Measurements from ENCODE around the gene CD79A.
A peak's percentile ranks its signal among the peaks of the same experiment; 100 is the strongest.

Gene CD79A

DNA sequence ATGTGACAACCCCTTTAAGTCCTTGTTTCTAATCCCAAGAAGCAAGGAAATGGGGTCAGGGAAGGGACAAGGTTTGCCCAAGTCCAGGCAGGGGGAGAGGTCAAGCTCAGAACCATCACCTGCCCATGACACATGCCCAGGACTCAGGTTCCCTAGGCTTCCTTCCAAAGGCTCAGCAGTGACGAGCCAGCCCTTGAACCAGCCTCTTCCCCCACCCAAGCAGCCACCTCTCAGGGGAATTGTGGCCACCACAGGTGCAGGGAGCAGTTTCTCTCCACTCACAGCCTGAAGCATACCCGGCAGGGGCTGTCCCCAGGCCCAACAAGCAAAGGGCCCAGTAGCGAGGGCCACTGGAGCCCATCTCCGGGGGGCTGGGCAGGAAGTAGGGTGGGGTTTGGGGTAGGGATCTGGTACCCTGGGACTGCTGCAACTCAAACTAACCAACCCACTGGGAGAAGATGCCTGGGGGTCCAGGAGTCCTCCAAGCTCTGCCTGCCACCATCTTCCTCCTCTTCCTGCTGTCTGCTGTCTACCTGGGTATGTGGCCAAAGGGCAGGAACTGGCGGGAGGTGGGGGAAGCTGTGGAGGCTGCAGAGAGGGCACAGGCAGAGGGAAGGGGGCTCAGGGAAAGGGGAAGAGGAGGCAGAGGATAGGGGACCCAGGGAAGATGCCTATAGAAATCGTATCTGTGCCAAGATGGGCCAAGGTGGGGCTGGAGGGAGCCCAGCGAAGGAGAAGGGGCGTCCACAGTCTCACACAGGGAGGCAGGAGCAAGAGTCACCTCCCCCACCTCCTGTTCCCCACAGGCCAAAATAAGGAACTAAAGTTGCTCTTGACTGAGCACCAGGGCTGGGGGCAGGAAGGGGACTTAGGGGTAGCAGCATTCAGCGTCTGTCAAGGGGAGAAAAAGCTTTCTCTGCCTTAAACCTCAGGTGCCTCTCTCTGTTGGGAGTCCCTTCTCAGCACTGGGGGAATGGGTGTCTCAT, at the start of gene CD79A:
Gene CD79A, plus strand, starts transcription at position 433 of the 986 bp plus-strand sequence. Its CDS starts 26 bp downstream, at position 459.
- no peak for DNase-seq (ENCODE audit: low read depth, low spot score)

DNA sequence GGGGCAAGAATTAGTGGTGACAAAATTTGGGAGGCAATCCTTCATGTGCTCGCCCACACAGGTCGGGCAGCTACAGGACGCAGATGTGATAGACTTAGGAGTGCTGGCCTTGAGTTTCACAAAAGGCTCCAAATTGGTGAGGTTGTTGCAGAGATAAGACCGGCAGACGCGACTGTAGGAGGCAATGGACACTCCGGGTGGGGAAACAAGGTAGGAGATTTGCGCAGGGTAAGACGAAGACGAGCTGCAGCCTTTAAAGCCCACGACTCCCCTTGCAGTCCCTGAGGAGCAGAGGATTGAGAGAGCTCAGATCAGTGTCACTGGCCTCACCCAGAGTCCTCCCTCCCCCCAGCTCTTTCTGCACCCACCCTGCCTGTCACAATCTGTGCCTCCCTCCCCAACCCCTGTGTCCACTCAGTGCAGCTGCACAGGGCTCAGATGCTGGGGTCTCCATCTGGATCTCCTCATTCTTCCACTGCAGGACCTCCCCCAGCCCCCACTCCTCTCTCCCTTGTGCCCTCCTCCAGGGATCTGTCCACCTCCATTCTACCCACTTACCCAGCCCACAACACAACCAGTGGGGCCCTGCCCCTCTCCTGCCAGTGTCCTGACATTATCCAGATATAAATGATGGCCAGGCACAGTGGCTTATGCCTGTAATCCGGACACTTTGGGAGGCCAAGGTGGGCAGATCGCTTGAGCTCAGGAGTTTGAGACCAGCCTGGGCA, 38.9 kb upstream of the CD79A start:
- no peak for DNase-seq (ENCODE audit: low read depth, low spot score)

DNA sequence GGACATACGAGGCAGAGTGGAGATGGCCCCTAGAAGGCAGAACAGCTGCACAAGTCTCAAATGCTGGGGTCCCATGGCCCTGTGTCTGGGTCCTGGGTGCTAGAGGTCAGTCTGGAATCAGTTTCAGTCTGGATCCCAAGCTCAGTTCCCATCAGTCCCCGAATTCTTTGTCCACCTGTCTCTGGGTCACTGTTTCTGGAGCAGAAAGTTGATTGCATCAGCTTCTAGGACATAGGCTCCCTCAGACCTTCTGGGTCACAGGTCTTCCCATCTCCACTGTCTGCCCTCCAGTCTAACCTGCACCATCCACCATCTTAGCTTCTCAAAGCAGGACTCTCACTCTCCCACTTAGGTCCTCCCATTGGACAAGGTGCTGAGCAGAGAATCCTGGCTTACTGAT, 37.9 kb upstream of the CD79A start:
- DNase-seq (ENCODE audit: low read depth, low spot score): no peak

- no peak for DNase-seq (ENCODE audit: low read depth, low spot score)
Measured at GRCh38 chr19:41843371-41843770, 33.7 kb upstream of the CD79A start.

DNA sequence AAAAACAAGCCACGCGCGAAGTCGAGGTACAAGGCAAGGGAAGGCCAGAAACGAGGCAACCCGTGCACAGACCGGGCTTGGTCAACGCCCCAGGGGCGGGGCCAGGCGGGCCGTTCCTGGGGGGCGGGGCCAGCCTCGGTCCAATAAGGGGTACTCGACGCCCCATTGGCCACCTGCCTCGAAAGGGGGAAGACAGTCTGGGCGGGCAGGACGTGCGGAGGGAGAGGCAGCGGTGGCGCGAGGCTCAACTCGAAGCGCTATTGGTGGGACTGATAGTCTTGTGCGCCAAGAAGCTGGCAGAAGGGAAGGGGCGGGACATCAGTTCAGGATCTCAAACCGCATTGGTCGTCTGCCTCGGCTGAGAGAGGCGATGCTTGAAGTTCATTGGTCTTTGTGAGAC, 32.5 kb upstream of the CD79A start, which contains the start of gene LYPD4:
Gene LYPD4, minus strand, starts transcription at position 83 of the 400 bp plus-strand sequence. CDS start 5,398 bp downstream, outside the sequence.
- no peak for DNase-seq (ENCODE audit: low read depth, low spot score)

- DNase-seq (ENCODE audit: low read depth, low spot score): no peak
Measured at GRCh38 chr19:41845001-41845050, 32.3 kb upstream of the CD79A start, which contains the start of gene DMRTC2. TSS of gene DMRTC2 (plus strand) at chr19:41845042. CDS start at chr19:41847429, 2,387 bp downstream.

DNA sequence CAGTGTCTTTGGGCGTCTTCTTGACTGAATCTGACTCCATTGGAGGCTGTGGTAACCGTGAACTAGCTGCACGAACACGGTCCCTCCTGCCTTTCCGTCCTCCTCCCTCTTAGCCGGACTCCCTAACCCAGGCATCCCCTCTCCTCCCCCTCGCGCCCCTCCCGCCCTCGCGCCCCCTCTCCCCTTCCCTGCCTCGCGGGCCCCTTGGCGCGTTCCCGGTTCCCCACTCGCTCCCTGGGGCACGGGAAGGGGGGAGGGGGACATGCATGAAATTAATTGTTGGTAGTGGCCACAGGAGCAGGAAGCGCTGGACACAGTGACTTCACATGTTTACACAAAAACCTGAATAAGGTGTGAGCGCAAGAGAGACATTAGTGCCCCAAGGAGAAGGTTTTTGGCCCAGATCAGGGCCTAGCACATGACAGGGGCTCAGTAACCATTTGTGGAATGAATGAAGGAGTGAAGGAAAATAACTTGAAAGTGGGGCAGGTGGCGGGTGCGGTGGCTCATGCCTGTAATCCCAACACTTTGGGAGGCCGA, 32.0 kb upstream of the CD79A start:
- DNase-seq (ENCODE audit: low read depth, low spot score): no peak

GRCh38 chr19:41847351-41848105, 29.6 kb upstream of the CD79A start:
- no peak for DNase-seq (ENCODE audit: low read depth, low spot score)

- DNase-seq (ENCODE audit: low read depth, low spot score): no peak
Measured at GRCh38 chr19:41848666-41849065, 28.4 kb upstream of the CD79A start.

DNA sequence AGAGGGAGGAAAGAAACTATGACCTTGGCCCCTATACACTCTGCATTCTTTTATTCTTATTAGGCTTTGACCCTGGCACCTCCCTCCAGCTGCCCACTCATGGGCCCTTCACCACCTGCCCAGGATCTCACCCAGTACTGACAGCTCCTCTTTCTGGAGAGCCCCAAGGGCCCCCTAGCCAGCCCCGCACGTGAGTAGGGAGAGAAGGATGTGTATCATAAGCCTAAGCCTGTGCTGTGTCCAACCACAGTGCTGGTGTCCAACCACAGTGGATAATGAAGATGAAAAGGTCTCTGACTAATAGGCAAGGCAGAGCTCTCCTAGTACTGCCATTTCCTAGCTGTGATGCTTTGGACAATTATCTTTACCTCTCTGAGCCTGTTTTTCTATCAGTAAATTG, 28.0 kb upstream of the CD79A start:
- DNase-seq (ENCODE audit: low read depth, low spot score): no peak

DNA sequence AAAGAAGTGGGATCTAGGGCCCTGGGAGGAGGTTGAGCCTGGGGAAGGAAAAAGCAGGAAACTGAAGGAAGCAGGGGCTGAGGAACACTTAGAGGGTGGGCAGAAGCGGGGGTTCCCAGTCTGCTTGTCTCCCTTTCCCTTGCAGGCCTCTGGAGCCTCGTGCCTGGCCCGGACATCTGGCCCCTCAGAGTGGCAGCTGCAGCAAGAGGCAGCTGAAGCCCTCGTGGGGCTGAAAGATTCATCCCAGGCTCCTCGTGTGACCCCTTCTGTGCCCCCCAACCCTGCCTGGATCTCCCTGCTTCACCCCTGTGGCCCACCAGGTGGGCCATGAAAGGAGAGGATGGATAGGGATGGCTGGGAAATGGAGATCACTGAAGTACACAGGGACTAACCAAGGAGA, 26.7 kb upstream of the CD79A start:
- DNase-seq (ENCODE audit: low read depth, low spot score): no peak

DNA sequence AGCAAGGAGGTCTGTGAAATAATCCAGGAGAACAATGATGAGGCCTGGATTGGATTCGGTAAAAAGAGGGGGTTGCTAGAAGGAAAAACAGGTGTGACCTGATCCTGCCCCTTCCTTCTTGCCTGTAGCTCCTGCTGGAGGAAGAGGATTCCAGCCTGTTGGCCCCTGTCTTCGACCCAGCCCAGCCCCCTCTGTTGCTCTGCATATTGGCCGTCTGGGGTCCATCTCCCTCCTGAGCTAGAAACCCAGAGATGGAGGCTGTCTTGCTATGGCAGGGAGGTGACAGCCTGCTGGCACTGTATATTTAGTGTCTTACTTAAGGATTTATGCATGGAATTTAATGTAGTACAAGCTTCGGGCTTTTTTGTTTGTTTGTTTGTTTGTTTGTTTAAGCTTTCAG, 25.6 kb upstream of the CD79A start:
- no peak for DNase-seq (ENCODE audit: low read depth, low spot score)

GRCh38 chr19:41853344-41853743, 23.7 kb upstream of the CD79A start:
- no peak for DNase-seq (ENCODE audit: low read depth, low spot score)

DNA sequence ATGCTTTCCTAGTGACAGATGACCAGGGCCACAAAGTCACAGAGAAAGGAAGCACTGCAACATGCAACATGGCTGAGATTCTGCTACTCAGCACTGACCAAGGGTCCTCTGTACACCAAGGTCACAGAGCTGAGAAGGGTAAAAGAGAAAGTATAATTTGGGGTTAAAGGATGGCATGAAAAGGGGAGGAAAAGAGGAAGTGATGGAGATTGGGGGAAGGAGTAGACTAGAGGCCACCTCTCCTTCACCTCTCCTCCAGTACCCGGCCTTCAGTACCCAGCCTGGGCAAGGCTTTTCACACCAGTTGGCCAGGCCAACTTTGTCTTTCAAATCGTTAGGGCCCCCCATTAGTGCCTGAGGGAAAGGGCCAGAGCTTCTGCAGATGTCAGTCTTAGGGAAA, 23.3 kb upstream of the CD79A start:
- DNase-seq (ENCODE audit: low read depth, low spot score): no peak

DNA sequence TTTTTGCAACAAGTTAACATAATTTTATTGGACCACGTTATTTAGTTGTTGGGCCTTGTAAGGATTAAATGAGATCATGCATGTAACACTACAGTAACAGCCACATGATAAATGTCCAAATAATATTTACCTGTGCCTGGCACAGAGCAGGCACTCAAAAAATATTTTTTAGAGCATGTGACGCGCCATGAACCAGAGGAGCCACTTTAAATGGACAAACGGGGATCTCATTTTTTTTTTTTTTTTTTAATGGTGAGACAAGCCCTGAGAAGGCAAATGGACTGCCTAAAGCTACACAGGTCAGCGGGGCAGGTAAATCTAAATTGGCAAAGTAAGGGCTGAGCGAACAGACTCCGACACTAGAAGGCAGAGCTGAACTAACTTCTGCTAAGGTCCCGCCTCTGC, 17.9 kb upstream of the CD79A start:
- no peak for DNase-seq (ENCODE audit: low read depth, low spot score)

- peak; percentile 89 for DNase-seq (ENCODE audit: low read depth, low spot score)
Measured at GRCh38 chr19:41859618-41860418, 17.3 kb upstream of the CD79A start, which contains the start of gene RPS19. TSS of gene RPS19 (plus strand) at chr19:41860255. CDS start at chr19:41860775, 520 bp downstream.

GRCh38 chr19:41860419-41861115, 16.5 kb upstream of the CD79A start:
- DNase-seq (ENCODE audit: low read depth, low spot score): no peak

DNA sequence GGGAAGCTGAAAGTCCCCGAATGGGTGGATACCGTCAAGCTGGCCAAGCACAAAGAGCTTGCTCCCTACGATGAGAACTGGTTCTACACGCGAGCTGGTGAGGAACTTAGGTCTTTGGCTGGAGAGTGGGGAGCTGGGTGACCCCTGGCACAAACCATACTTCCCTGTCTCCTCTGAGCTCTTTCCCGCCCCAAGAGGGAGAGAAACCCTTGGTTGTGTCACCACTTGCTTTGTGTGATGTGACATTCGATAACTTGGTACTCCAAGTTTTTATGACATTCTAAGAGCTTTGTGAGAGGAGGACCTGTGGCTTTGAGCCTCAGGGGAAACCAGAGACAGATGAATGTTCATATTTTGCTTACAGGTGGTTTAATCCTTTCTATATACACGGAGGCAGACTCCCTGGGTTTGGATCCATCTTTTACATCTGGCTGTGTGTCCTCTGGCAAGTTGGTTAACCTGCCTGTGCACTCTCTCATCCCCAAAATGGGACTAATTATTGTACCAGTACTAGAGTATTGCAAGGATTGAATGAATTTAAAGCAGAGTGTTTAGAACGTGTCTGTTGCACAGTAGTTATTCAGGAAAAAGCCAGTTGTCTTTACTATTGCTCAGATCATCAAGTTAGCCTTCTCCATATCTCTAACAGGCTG, 15.8 kb upstream of the CD79A start:
- no peak for DNase-seq (ENCODE audit: low read depth, low spot score)

- DNase-seq (ENCODE audit: low read depth, low spot score): no peak
Measured at GRCh38 chr19:41861846-41862245, 15.2 kb upstream of the CD79A start.

- no peak for DNase-seq (ENCODE audit: low read depth, low spot score)
Measured at GRCh38 chr19:41862445-41862986, 14.6 kb upstream of the CD79A start.

All from iPS DF 19.7 (cell line).